A673 (cell line): Measurements from ENCODE around the gene GRPEL2. TPM values are rescaled to one million over a fixed set of nuclear protein-coding genes. Genes with fewer than 3 reads are reported as not detected.

Experiments
- BruUV-seq: library from RNA; stranded (reverse); fragments of 400-500 nt; replicated peaks from 2 replicates; lab custom pipeline; 2021; lab: Mats Ljungman, UMichigan
- CTCF ChIA-PET: fragments of 300-600 bp; sonication (Branson Sonifier 250); formaldehyde crosslinking; loops from one replicate; lab custom pipeline; 2022; ENCODE audit warnings: antibody characterized with exemption; lab: Charles Lee
- POLR2A ChIA-PET: fragments of 300-600 bp; sonication (Branson Sonifier 250); formaldehyde crosslinking; loops from one replicate; lab custom pipeline; 2022; ENCODE audit warnings: antibody characterized with exemption; ENCODE audit not compliant: low non-redundant PET; lab: Charles Lee
- DNase-seq: peaks from one replicate; pipeline ENCODE4 v3.0.0-alpha.2; 2015; ENCODE audit warnings: low spot score
- H3K27ac ChIP-seq: fragments of 200-600 bp; sonication (generic); 2 replicates; pipeline ENCODE4 v1.5.1; 2016; ENCODE audit warnings: mixed run types, low read depth, mild to moderate bottlenecking, mixed read lengths, antibody characterized with exemption, low read length; ENCODE audit not compliant: poor library complexity, severe bottlenecking
- H3K27me3 ChIP-seq: fragments of 200-600 bp; sonication (generic); replicated peaks from 2 replicates; pipeline ENCODE4 v1.6.1; 2017; ENCODE audit warnings: mixed run types, low read depth, mild to moderate bottlenecking, mixed read lengths, antibody characterized with exemption, low read length; ENCODE audit not compliant: insufficient read depth, poor library complexity
- H3K36me3 ChIP-seq: fragments of 200-600 bp; sonication (generic); 2 replicates; pipeline ENCODE4 v1.6.1; 2016; ENCODE audit warnings: mixed run types, mild to moderate bottlenecking, mixed read lengths, antibody characterized with exemption, low read length; ENCODE audit not compliant: insufficient read depth, poor library complexity, severe bottlenecking
- H3K4me1 ChIP-seq: fragments of 200-600 bp; sonication (generic); 2 replicates; pipeline ENCODE4 v1.6.1; 2017; ENCODE audit warnings: mixed run types, mild to moderate bottlenecking, mixed read lengths, antibody characterized with exemption, low read length; ENCODE audit not compliant: insufficient read depth, poor library complexity, severe bottlenecking
- H3K4me3 ChIP-seq: fragments of 200-600 bp; sonication (generic); 2 replicates; pipeline ENCODE4 v1.5.1; 2016; ENCODE audit warnings: low read depth, mixed run types, mild to moderate bottlenecking, mixed read lengths, low read length; ENCODE audit not compliant: poor library complexity, severe bottlenecking
- H3K9me3 ChIP-seq: fragments of 200-600 bp; sonication (generic); 2 replicates; pipeline ENCODE4 v1.6.1; 2016; ENCODE audit warnings: mixed run types, low read depth, mild to moderate bottlenecking, mixed read lengths, antibody characterized with exemption, low read length; ENCODE audit not compliant: poor library complexity, severe bottlenecking
- CTCF ChIP-seq: fragments of 300-800, 200-600 bp; sonication (generic); conservative IDR thresholded peaks from 2 replicates; pipeline ENCODE4 v1.5.1; 2017; ENCODE audit warnings: low read depth, mild to moderate bottlenecking, antibody characterized with exemption, low read length, moderate library complexity, mixed read lengths
- EZH2 ChIP-seq: fragments of 200-600 bp; sonication (generic); IDR thresholded peaks from 2 replicates; pipeline ENCODE4 v1.6.1; 2017; ENCODE audit warnings: borderline replicate concordance, low read depth, mild to moderate bottlenecking, mixed read lengths, antibody characterized with exemption, low read length; ENCODE audit not compliant: poor library complexity, severe bottlenecking
- intact Hi-C: fragments of 100-400 bp; cut with micrococcal nuclease; formaldehyde crosslinking; loops from one replicate; pipeline ENCODE4 v1.10.0; 2022; ENCODE audit not compliant: unreplicated experiment
- total RNA-seq: library from RNA; stranded (reverse); gene quantifications from 2 replicates; pipeline ENCODE4 v1.2.3, GENCODE V29; 2021

The GRPEL2 gene
- total RNA-seq, 1 experiment from 2014 or later, result 33.2 TPM

- intact Hi-C loops, result loop anchor here (5.0 kb wide), 1 partner anchor 66 kb away; no protein-coding TSS in a partner anchor
- ChIA-PET POLR2A (no interaction called here), CTCF (interaction anchor here (0.5 to 1.6 kb wide), 4 partner anchors 8 to 1096 kb away, joined by 3 to 12 read pairs (median 8); partner anchors contain the start of gene PCYOX1L)
- Histone ChIP-seq H3K4me3 (no peak overlapping the region), H3K27ac (no peak overlapping the region), H3K4me1 (no peaks in the 10 kb centered on the region), H3K27me3 (no peaks in the 10 kb centered on the region), H3K9me3 (no peaks in the 10 kb centered on the region), H3K36me3 (no peaks in the 10 kb centered on the region)
- TF ChIP-seq CTCF, result no peak
- no peak for TF ChIP-seq EZH2
- no TSS peak for BruUV-seq
- DNase-seq, result no peak
Observed at GRCh38 chr5:149366169-149366729, 20.9 kb downstream of the GRPEL2 start.

- TF ChIP-seq CTCF, result peak; percentile 88
- TF ChIP-seq EZH2, result no peak
- intact Hi-C loops, result loop anchor here (5.0 kb wide), 1 partner anchor 65 kb away; no protein-coding TSS in a partner anchor
- POLR2A ChIA-PET, result no interaction called here
- CTCF ChIA-PET, result interaction anchor here (0.6 to 2.2 kb wide), 6 partner anchors 9 to 251 kb away, joined by 3 to 11 read pairs (median 4); partner anchors contain the start of genes IL17B and PCYOX1L
- Histone ChIP-seq H3K27ac (no peak overlapping the region), H3K36me3 (no peaks in the 10 kb centered on the region), H3K4me1 (no peaks in the 10 kb centered on the region), H3K27me3 (no peaks in the 10 kb centered on the region), H3K9me3 (no peaks in the 10 kb centered on the region), H3K4me3 (no peak overlapping the region)
- BruUV-seq, result no TSS peak
- DNase-seq, result peak; percentile 83
Observed at GRCh38 chr5:149367249-149367971, 22.1 kb downstream of the GRPEL2 start.

- Histone ChIP-seq H3K36me3 (no peaks in the 10 kb centered on the region), H3K9me3 (no peaks in the 10 kb centered on the region), H3K27ac (no peak overlapping the region), H3K27me3 (no peaks in the 10 kb centered on the region), H3K4me1 (no peaks in the 10 kb centered on the region), H3K4me3 (no peak overlapping the region)
- TF ChIP-seq EZH2 (no peak), CTCF (no peak)
- BruUV-seq, result no TSS peak
- intact Hi-C loops, result loop anchor here (5.0 kb wide), 1 partner anchor 64 kb away; no protein-coding TSS in a partner anchor
- ChIA-PET CTCF (interaction anchor here (0.9 to 2.2 kb wide), 4 partner anchors 10 to 67 kb away, joined by 3 to 11 read pairs (median 6); partner anchors contain the start of genes IL17B and PCYOX1L), POLR2A (no interaction called here)
- DNase-seq, result no peak
Observed at GRCh38 chr5:149367972-149368645, 22.8 kb downstream of the GRPEL2 start.
